ENCODE results near the gene DOCK11.

DOCK11 gene

GRCh38 chrX:118499295-118499694, 3.7 kb downstream of the DOCK11 start:
- Histone ChIP-seq H3K4me3 (ENCODE audit: insufficient read depth, low read depth, low read length, poor library complexity, severe bottlenecking) (no peak overlapping the region), H3K27me3 (replicated peaks; ENCODE audit: control insufficient read depth, insufficient read depth, low read length, poor library complexity, severe bottlenecking) (no peaks in the 10 kb centered on the region), H3K27ac (ENCODE audit: insufficient read depth, low read length, poor library complexity, severe bottlenecking) (no peak overlapping the region), H3K9me3 (ENCODE audit: control insufficient read depth, low read length) (no peaks in the 10 kb centered on the region), H3K36me3 (ENCODE audit: control insufficient read depth, insufficient read depth, low read length) (no peaks in the 10 kb centered on the region), H3K4me1 (ENCODE audit: control insufficient read depth, insufficient read depth, low read length, poor library complexity, severe bottlenecking) (peaks cover 40% of the 10 kb centered on the region)
- no peak for DNase-seq

DNA sequence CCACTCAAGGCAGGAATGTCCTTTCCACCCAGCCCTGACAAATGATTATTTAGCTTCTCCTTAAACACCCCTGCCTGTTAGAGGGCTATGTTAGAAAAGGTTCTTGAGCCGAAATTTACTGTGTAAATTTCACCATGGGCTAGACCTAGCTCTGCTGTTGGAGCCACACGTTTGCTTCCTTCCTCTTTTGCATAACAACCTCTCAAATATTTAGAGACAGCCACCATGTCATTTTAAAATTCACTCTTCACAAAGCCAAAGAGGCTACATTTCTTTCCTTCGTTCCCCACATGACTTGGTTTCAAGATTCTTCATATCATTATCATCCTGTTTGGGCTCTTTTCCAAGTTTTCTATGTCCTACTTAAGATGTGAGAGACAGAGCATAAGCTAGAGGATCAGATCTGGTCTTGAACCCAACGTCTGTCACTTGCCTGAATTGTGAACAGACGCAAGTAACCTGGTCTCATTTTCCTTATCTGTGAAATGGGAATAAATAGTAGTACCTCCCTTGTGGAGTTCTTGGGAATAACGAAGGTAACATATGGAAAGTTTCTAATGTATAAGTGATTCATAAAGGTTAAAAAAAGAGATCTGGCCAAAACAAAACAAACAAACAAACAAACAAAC, 6.7 kb downstream of the DOCK11 start:
- H3K4me3 ChIP-seq (ENCODE audit: insufficient read depth, low read depth, low read length, poor library complexity, severe bottlenecking): no peak overlapping the region
- no peaks in the 10 kb centered on the region for H3K27me3 ChIP-seq (replicated peaks; ENCODE audit: control insufficient read depth, insufficient read depth, low read length, poor library complexity, severe bottlenecking)

GRCh38 chrX:118503260-118504041, 7.8 kb downstream of the DOCK11 start:
- Histone ChIP-seq H3K36me3 (ENCODE audit: control insufficient read depth, insufficient read depth, low read length) (no peaks in the 10 kb centered on the region), H3K4me1 (ENCODE audit: control insufficient read depth, insufficient read depth, low read length, poor library complexity, severe bottlenecking) (peaks cover 33% of the 10 kb centered on the region), H3K27ac (ENCODE audit: insufficient read depth, low read length, poor library complexity, severe bottlenecking) (no peak overlapping the region), H3K9me3 (ENCODE audit: control insufficient read depth, low read length) (no peaks in the 10 kb centered on the region), H3K4me3 (ENCODE audit: insufficient read depth, low read depth, low read length, poor library complexity, severe bottlenecking) (no peak overlapping the region), H3K27me3 (replicated peaks; ENCODE audit: control insufficient read depth, insufficient read depth, low read length, poor library complexity, severe bottlenecking) (no peaks in the 10 kb centered on the region)
- DNase-seq: no peak

More for the DNA sequence above, 6.7 kb downstream of the DOCK11 start:
- Histone ChIP-seq H3K9me3 (ENCODE audit: control insufficient read depth, low read length) (no peaks in the 10 kb centered on the region), H3K36me3 (ENCODE audit: control insufficient read depth, insufficient read depth, low read length) (no peaks in the 10 kb centered on the region), H3K4me1 (ENCODE audit: control insufficient read depth, insufficient read depth, low read length, poor library complexity, severe bottlenecking) (peaks cover 38% of the 10 kb centered on the region), H3K27ac (ENCODE audit: insufficient read depth, low read length, poor library complexity, severe bottlenecking) (peak overlapping the region; percentile 27)
- DNase-seq: no peak

- Histone ChIP-seq H3K36me3 (ENCODE audit: control insufficient read depth, insufficient read depth, low read length) (no peaks in the 10 kb centered on the region), H3K9me3 (ENCODE audit: control insufficient read depth, low read length) (no peaks in the 10 kb centered on the region), H3K4me1 (ENCODE audit: control insufficient read depth, insufficient read depth, low read length, poor library complexity, severe bottlenecking) (peaks cover 29% of the 10 kb centered on the region), H3K27me3 (replicated peaks; ENCODE audit: control insufficient read depth, insufficient read depth, low read length, poor library complexity, severe bottlenecking) (no peaks in the 10 kb centered on the region), H3K4me3 (ENCODE audit: insufficient read depth, low read depth, low read length, poor library complexity, severe bottlenecking) (no peak overlapping the region), H3K27ac (ENCODE audit: insufficient read depth, low read length, poor library complexity, severe bottlenecking) (no peak overlapping the region)
- no peak for DNase-seq
These were observed 9.0 kb downstream of the DOCK11 start for GRCh38 chrX:118504581-118504980.

DNA sequence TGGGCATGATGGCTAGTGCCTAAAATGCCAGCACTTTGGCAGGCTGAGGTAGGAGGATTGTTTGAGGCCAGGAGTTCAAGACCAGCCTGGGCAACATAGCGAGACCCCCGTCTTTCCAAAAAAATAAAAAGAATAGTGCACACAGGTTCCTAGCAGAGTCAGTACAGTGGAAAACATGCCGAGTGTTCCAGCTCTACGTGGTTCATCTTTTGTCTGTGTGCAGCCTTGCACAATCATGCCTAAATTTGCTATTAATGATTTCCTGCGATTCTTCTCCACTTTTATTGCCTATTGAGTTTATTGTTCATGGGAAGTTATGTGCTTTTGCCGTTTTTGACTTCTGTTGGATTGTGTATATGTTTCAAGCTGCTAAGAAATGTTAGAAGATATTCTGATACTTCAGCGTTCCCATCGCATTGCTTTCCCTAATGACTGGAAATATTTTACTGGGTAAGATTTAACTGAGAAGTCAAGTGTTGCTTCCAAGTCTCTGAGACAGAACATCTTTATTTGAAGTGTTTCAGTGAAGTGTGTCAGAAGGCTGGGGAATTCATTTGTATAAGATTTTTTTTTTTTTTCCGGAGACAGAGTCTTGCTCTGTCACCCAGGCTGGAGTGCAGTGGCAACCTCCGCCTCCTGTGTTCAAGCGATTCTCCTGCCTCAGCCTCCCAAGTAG, 11.3 kb downstream of the DOCK11 start:
- Histone ChIP-seq H3K27ac (ENCODE audit: insufficient read depth, low read length, poor library complexity, severe bottlenecking) (no peak overlapping the region), H3K9me3 (ENCODE audit: control insufficient read depth, low read length) (no peaks in the 10 kb centered on the region), H3K4me3 (ENCODE audit: insufficient read depth, low read depth, low read length, poor library complexity, severe bottlenecking) (no peak overlapping the region), H3K36me3 (ENCODE audit: control insufficient read depth, insufficient read depth, low read length) (no peaks in the 10 kb centered on the region), H3K4me1 (ENCODE audit: control insufficient read depth, insufficient read depth, low read length, poor library complexity, severe bottlenecking) (peaks cover 31% of the 10 kb centered on the region), H3K27me3 (replicated peaks; ENCODE audit: control insufficient read depth, insufficient read depth, low read length, poor library complexity, severe bottlenecking) (no peaks in the 10 kb centered on the region)
- no peak for DNase-seq

DNA sequence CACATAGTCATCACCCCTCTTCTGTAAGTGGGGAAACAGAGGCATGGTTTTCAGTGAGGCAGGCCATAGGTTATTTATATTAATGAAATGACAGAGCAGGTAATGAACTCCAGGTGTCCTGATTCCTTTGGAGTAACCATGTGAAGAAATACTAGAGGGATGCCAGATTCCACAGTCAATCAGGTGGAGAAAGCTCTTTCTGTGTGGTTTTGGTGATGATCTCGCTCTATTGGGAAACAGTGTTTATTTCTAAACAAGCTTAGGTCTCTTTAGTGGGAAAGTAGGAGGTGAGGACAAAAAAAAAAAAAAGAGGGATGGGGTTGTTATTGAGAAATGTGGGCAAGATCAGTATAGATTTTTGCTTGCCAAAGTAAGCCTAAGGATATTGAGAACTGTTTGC, 12.2 kb downstream of the DOCK11 start:
- no peaks in the 10 kb centered on the region for H3K27me3 ChIP-seq (replicated peaks; ENCODE audit: control insufficient read depth, insufficient read depth, low read length, poor library complexity, severe bottlenecking)
- no peak overlapping the region for H3K4me3 ChIP-seq (ENCODE audit: insufficient read depth, low read depth, low read length, poor library complexity, severe bottlenecking)
- no peaks in the 10 kb centered on the region for H3K36me3 ChIP-seq (ENCODE audit: control insufficient read depth, insufficient read depth, low read length)
- H3K27ac ChIP-seq (ENCODE audit: insufficient read depth, low read length, poor library complexity, severe bottlenecking): no peak overlapping the region
- H3K4me1 ChIP-seq (ENCODE audit: control insufficient read depth, insufficient read depth, low read length, poor library complexity, severe bottlenecking): peaks cover 22% of the 10 kb centered on the region
- no peaks in the 10 kb centered on the region for H3K9me3 ChIP-seq (ENCODE audit: control insufficient read depth, low read length)
- DNase-seq: no peak

DNA sequence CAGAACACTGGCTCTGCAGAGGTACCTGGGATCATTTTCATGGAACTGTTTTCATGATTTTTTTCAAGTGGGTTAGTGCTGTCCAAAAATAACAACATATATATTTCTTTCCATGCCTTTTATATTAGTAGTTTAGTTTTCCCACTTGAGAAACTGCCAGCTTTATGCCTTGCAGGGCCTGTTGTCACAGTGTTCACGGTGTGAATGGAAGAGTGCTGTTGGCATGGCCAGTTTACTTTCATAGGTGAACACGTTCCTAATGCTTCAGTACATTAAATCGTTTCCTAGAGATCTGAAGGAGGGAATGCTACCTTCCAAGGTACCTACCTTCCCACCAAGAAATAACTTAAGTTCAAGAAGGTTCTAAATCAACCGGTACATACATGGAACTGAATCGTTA, 12.6 kb downstream of the DOCK11 start:
- DNase-seq: no peak

GRCh38 chrX:118508635-118509034, 13.0 kb downstream of the DOCK11 start:
- H3K27ac ChIP-seq (ENCODE audit: insufficient read depth, low read length, poor library complexity, severe bottlenecking): no peak overlapping the region
- no peak overlapping the region for H3K4me3 ChIP-seq (ENCODE audit: insufficient read depth, low read depth, low read length, poor library complexity, severe bottlenecking)
- no peaks in the 10 kb centered on the region for H3K9me3 ChIP-seq (ENCODE audit: control insufficient read depth, low read length)
- H3K4me1 ChIP-seq (ENCODE audit: control insufficient read depth, insufficient read depth, low read length, poor library complexity, severe bottlenecking): peaks cover 14% of the 10 kb centered on the region
- H3K36me3 ChIP-seq (ENCODE audit: control insufficient read depth, insufficient read depth, low read length): no peaks in the 10 kb centered on the region
- no peak for DNase-seq
- H3K27me3 ChIP-seq (replicated peaks; ENCODE audit: control insufficient read depth, insufficient read depth, low read length, poor library complexity, severe bottlenecking): no peaks in the 10 kb centered on the region

More for the DNA sequence above, 12.6 kb downstream of the DOCK11 start:
- Histone ChIP-seq H3K27me3 (replicated peaks; ENCODE audit: control insufficient read depth, insufficient read depth, low read length, poor library complexity, severe bottlenecking) (no peaks in the 10 kb centered on the region), H3K27ac (ENCODE audit: insufficient read depth, low read length, poor library complexity, severe bottlenecking) (no peak overlapping the region), H3K4me3 (ENCODE audit: insufficient read depth, low read depth, low read length, poor library complexity, severe bottlenecking) (no peak overlapping the region), H3K9me3 (ENCODE audit: control insufficient read depth, low read length) (no peaks in the 10 kb centered on the region), H3K36me3 (ENCODE audit: control insufficient read depth, insufficient read depth, low read length) (no peaks in the 10 kb centered on the region), H3K4me1 (ENCODE audit: control insufficient read depth, insufficient read depth, low read length, poor library complexity, severe bottlenecking) (peaks cover 18% of the 10 kb centered on the region)

- Histone ChIP-seq H3K4me3 (ENCODE audit: insufficient read depth, low read depth, low read length, poor library complexity, severe bottlenecking) (no peak overlapping the region), H3K36me3 (ENCODE audit: control insufficient read depth, insufficient read depth, low read length) (peaks cover 9% of the 10 kb centered on the region), H3K9me3 (ENCODE audit: control insufficient read depth, low read length) (no peaks in the 10 kb centered on the region), H3K4me1 (ENCODE audit: control insufficient read depth, insufficient read depth, low read length, poor library complexity, severe bottlenecking) (peaks cover 4% of the 10 kb centered on the region), H3K27ac (ENCODE audit: insufficient read depth, low read length, poor library complexity, severe bottlenecking) (no peak overlapping the region), H3K27me3 (replicated peaks; ENCODE audit: control insufficient read depth, insufficient read depth, low read length, poor library complexity, severe bottlenecking) (no peaks in the 10 kb centered on the region)
- DNase-seq: no peak
These were observed 14.5 kb downstream of the DOCK11 start for GRCh38 chrX:118510111-118510510.

Measured in effector memory CD4-positive, alpha-beta T cell (primary cell).